H1 (cell line): ENCODE measurements around the gene POLR1C. TPM values are rescaled to one million over a fixed set of nuclear protein-coding genes. Genes with fewer than 3 reads are reported as not detected.
A peak's percentile ranks its signal among the peaks of the same experiment; 100 is the strongest.

Experiments
- CTCF ChIA-PET: fragments of 300-600 bp; sonication (Branson Sonifier 250); formaldehyde crosslinking; loops from one replicate; lab custom pipeline; 2021; ENCODE audit not compliant: partially characterized antibody; lab: Charles Lee
- POLR2A ChIA-PET: fragments of 300-600 bp; sonication (Branson Sonifier 250); formaldehyde crosslinking; loops from one replicate; lab custom pipeline; 2021; ENCODE audit warnings: inconsistent platforms; ENCODE audit not compliant: partially characterized antibody; lab: Charles Lee
- DNase-seq, 2 experiments: peaks; one replicate each; pipeline versions ENCODE4 v3.0.0 to v3.0.0-alpha.2; 2010 to 2022; ENCODE audit warnings: low spot score in 2 of 2, low read depth in 1 of 2, mixed read lengths in 1 of 2
- FAIRE-seq: peaks from 2 replicates; lab custom pipeline; 2011; peaks lifted over from hg19 to GRCh38; lab: Jason Lieb, UNC
- H2AFZ ChIP-seq: 2 replicates; pipeline ENCODE4 v1.8.1; 2012; ENCODE audit warnings: low read length, inconsistent platforms
- H2AK5ac ChIP-seq: 2 replicates; pipeline ENCODE4 v1.6.1; 2013; ENCODE audit warnings: low read depth, low read length
- H2BK120ac ChIP-seq: replicated peaks from 2 replicates; pipeline ENCODE3; 2013; ENCODE audit warnings: low read depth, low read length, inconsistent platforms
- H2BK12ac ChIP-seq: 2 replicates; pipeline ENCODE4 v1.6.1; 2013; ENCODE audit warnings: low read depth, low read length
- H2BK15ac ChIP-seq: 2 replicates; pipeline ENCODE4 v1.6.1; 2013; ENCODE audit warnings: low read length
- H2BK20ac ChIP-seq: 2 replicates; pipeline ENCODE4 v1.6.1; 2013; ENCODE audit warnings: low read length
- H2BK5ac ChIP-seq: 2 replicates; pipeline ENCODE4 v1.6.1; 2013; ENCODE audit warnings: low read depth, low read length
- H3K14ac ChIP-seq: 2 replicates; pipeline ENCODE4 v1.6.1; 2013; ENCODE audit warnings: inconsistent platforms; ENCODE audit not compliant: insufficient read length
- H3K18ac ChIP-seq: 2 replicates; pipeline ENCODE4 v1.6.1; 2013; ENCODE audit warnings: low read length; ENCODE audit errors: extremely low read depth
- H3K23ac ChIP-seq: 2 replicates; pipeline ENCODE4 v1.6.1; 2013; ENCODE audit warnings: inconsistent platforms; ENCODE audit not compliant: insufficient read length
- H3K23me2 ChIP-seq: 2 replicates; pipeline ENCODE4 v1.6.1; 2013; ENCODE audit warnings: low read depth, low read length
- H3K27ac ChIP-seq: 2 replicates; pipeline ENCODE4 v1.6.1; 2011; ENCODE audit warnings: low read depth, low read length, inconsistent platforms
- H3K27me3 ChIP-seq, 4 experiments: replicated peaks in 1 of 4; 1 replicate in 1 of 4; 2 replicates in 3 of 4; pipeline versions ENCODE4 v1.6.1 to v1.8.1; 2011 to 2013; ENCODE audit warnings: low read length in 3 of 4, mild to moderate bottlenecking in 3 of 4, inconsistent platforms in 2 of 4, mixed read lengths in 2 of 4, moderate library complexity in 1 of 4; ENCODE audit not compliant: control insufficient read depth in 3 of 4, insufficient read depth in 3 of 4; ENCODE audit errors: extremely low read depth in 1 of 4
- H3K36me3 ChIP-seq, 4 experiments: 2 replicates each; pipeline versions ENCODE4 v1.6.1 to v1.8.1; 2011 to 2013; ENCODE audit warnings: mild to moderate bottlenecking in 4 of 4, low read length in 3 of 4, moderate library complexity in 2 of 4, control low read depth in 1 of 4, inconsistent platforms in 1 of 4; ENCODE audit not compliant: insufficient read depth in 4 of 4, control insufficient read depth in 2 of 4
- H3K4ac ChIP-seq: replicated peaks from 2 replicates; pipeline ENCODE3; 2013; ENCODE audit warnings: low read length, low read depth, mixed read lengths, inconsistent platforms; ENCODE audit not compliant: insufficient read length
- H3K4me1 ChIP-seq, 4 experiments: replicated peaks in 1 of 4; 1 replicate in 1 of 4; 2 replicates in 3 of 4; pipeline versions ENCODE4 v1.6.1 to v1.8.1; 2011 to 2013; ENCODE audit warnings: low read length in 3 of 4, inconsistent platforms in 2 of 4, mixed read lengths in 1 of 4; ENCODE audit not compliant: insufficient read depth in 4 of 4, control insufficient read depth in 3 of 4
- H3K4me2 ChIP-seq, 2 experiments: 2 replicates each; pipeline versions ENCODE4 v1.6.1 to v1.8.1; 2011 to 2013; ENCODE audit warnings: low read depth in 2 of 2, low read length in 2 of 2, control low read depth in 1 of 2, inconsistent platforms in 1 of 2, mild to moderate bottlenecking in 1 of 2; ENCODE audit not compliant: insufficient read depth in 1 of 2
- H3K4me3 ChIP-seq, 4 experiments: fragments of 200-600, 300-600 bp in 1 of 4; sonication (generic), shearing (Covaris generic), sonication (Bioruptor Twin) in 1 of 4; 2 replicates each; pipeline versions ENCODE4 v1.5.1 to v1.8.1; 2011 to 2016; ENCODE audit warnings: low read length in 4 of 4, low read depth in 3 of 4, control low read depth in 2 of 4, inconsistent platforms in 2 of 4, mild to moderate bottlenecking in 2 of 4, mixed read lengths in 1 of 4, moderate library complexity in 1 of 4; ENCODE audit not compliant: insufficient read depth in 2 of 4; ENCODE audit errors: extremely low read depth in 1 of 4
- H3K56ac ChIP-seq: replicated peaks from 2 replicates; pipeline ENCODE3; 2013; ENCODE audit warnings: low read depth, mild to moderate bottlenecking, mixed read lengths, low read length, inconsistent platforms; ENCODE audit not compliant: insufficient read length
- H3K79me1 ChIP-seq: 2 replicates; pipeline ENCODE4 v1.6.1; 2013; ENCODE audit warnings: low read depth, low read length, control low read depth
- H3K79me2 ChIP-seq, 2 experiments: 2 replicates each; pipeline versions ENCODE4 v1.6.1 to v1.8.1; 2012 to 2013; ENCODE audit warnings: low read length in 2 of 2, mild to moderate bottlenecking in 2 of 2, inconsistent platforms in 1 of 2; ENCODE audit not compliant: insufficient read depth in 2 of 2, control insufficient read depth in 1 of 2
- H3K9ac ChIP-seq, 4 experiments: replicated peaks in 1 of 4; 1 replicate in 1 of 4; 2 replicates in 3 of 4; pipeline versions ENCODE4 v1.6.1 to v1.8.1; 2011 to 2013; ENCODE audit warnings: low read depth in 3 of 4, low read length in 3 of 4, control low read depth in 2 of 4, mild to moderate bottlenecking in 2 of 4, moderate library complexity in 2 of 4, inconsistent platforms in 1 of 4; ENCODE audit errors: extremely low read depth in 1 of 4
- H3K9me3 ChIP-seq, 2 experiments: 2 replicates each; pipeline versions ENCODE4 v1.6.1 to v1.8.1; 2012 to 2013; ENCODE audit warnings: mild to moderate bottlenecking in 2 of 2, moderate library complexity in 2 of 2, control low read depth in 1 of 2, inconsistent platforms in 1 of 2, low read depth in 1 of 2, low read length in 1 of 2, mixed read lengths in 1 of 2; ENCODE audit not compliant: insufficient read depth in 2 of 2
- H4K20me1 ChIP-seq, 2 experiments: replicated peaks in 1 of 2; 2 replicates each; pipeline versions ENCODE3 to v1.8.1; 2011 to 2013; ENCODE audit warnings: inconsistent platforms in 2 of 2, low read length in 2 of 2, mild to moderate bottlenecking in 1 of 2; ENCODE audit not compliant: insufficient read depth in 2 of 2, control insufficient read depth in 1 of 2
- H4K5ac ChIP-seq: 2 replicates; pipeline ENCODE4 v1.6.1; 2013; ENCODE audit warnings: low read length, low read depth, mixed read lengths, inconsistent platforms; ENCODE audit not compliant: insufficient read length
- H4K8ac ChIP-seq: 2 replicates; pipeline ENCODE4 v1.8.0; 2013; ENCODE audit warnings: mild to moderate bottlenecking, moderate library complexity, low read length, inconsistent platforms; ENCODE audit not compliant: insufficient read depth; ENCODE audit errors: extremely low read depth
- H4K91ac ChIP-seq: replicated peaks from 2 replicates; pipeline ENCODE3; 2013; ENCODE audit warnings: low read length, mixed read lengths, inconsistent platforms; ENCODE audit not compliant: insufficient read length
- GTF2F1 ChIP-seq: IDR thresholded peaks from 2 replicates; pipeline ENCODE4 v1.6.1; 2012; ENCODE audit warnings: low read depth, low read length, improper control_type of control experiment, borderline replicate concordance
- SP4 ChIP-seq: IDR thresholded peaks from 2 replicates; pipeline ENCODE4 v1.6.1; 2012; ENCODE audit warnings: low read length, inconsistent platforms
- WGBS, 2 experiments: shearing (Covaris generic) in 1 of 2; methylation state at CpG; one replicate each; pipeline versions ENCODE4 v1.1.6 to v1.1.7; 2013 to 2015; ENCODE audit warnings: low lambda C conversion rate in 2 of 2, mixed read lengths in 2 of 2, inconsistent platforms in 1 of 2, low coverage in 1 of 2, missing lambda C conversion rate in 1 of 2; ENCODE audit not compliant: insufficient replicate concordance in 2 of 2, insufficient coverage in 1 of 2, insufficient read length in 1 of 2; ENCODE audit errors: extremely low coverage in 1 of 2, missing lambda C conversion rate in 1 of 2; 5-methylcytosine and 5-hydroxymethylcytosine counted together
- polyA plus RNA-seq, 7 experiments: library from polyadenylated mRNA; depleted of rRNA in 3 of 7; stranded (reverse) in 5 of 7; unstranded in 2 of 7; fragments of >200 nt in 5 of 7; fragments of 200-250 nt in 2 of 7; gene quantifications; 1 replicate in 5 of 7; 2 replicates in 1 of 7; 4 replicates in 1 of 7; pipeline versions ENCODE4 v1.2.1 to v1.2.3, GENCODE V29; 2011 to 2013; ENCODE audit warnings: missing spikeins in 2 of 7, mixed read lengths in 2 of 7
- total RNA-seq: library from RNA; stranded (reverse); fragmentation: NEBNext Ultra II Directional; extraction: Animal tissue kit (Norgen Biotek cat#: 25700); gene quantifications from 2 replicates; pipeline ENCODE4 v1.2.1, GENCODE V29; 2021

The POLR1C gene
- total and polyA plus RNA-seq, 2 of the 8 experiments (the other 6 are each of a cell fraction or from before 2014, with no cell fraction given): 42.9 to 49.6 TPM

GRCh38 chr6:43494766-43495165 is 22.1 kb upstream of the POLR1C start:
- no peak overlapping the region for H2AFZ ChIP-seq
- H3K9ac ChIP-seq: no peak overlapping the region
- H2AK5ac ChIP-seq: 0 out of 2 replicates have a peak overlapping the region, but pooled peaks have one; percentile 65
- no peak overlapping the region for H3K56ac ChIP-seq
- H3K27me3 ChIP-seq: no peaks in the 10 kb centered on the region
- no peaks in the 10 kb centered on the region for H3K23me2 ChIP-seq
- peaks cover 7 to 19% (median 13%) of the 10 kb centered on the region in 4 experiments for H3K4me1 ChIP-seq
- no peak overlapping the region for H3K14ac ChIP-seq
- no peak overlapping the region for H4K8ac ChIP-seq
- no peak overlapping the region for H3K23ac ChIP-seq
- no peak overlapping the region for H2BK5ac ChIP-seq
- no peak overlapping the region for H3K4me2 ChIP-seq
- no peak overlapping the region for H2BK15ac ChIP-seq
- no peak overlapping the region for H2BK12ac ChIP-seq
- no peak overlapping the region for H2BK20ac ChIP-seq
- ChIA-PET POLR2A (interaction anchor here (0.7 to 5.6 kb wide), 6 partner anchors 9 to 26 kb away, joined by 3 to 27 read pairs (median 4); partner anchors contain the start of genes POLR1C, TJAP1 and YIPF3), CTCF (interaction anchor here (0.6 to 32.9 kb wide), 7 partner anchors 6 to 160 kb away, joined by 3 to 536 read pairs (median 8); partner anchors contain the start of genes DLK2, LRRC73, TJAP1 and ZNF318)
- H3K9me3 ChIP-seq: no peaks in the 10 kb centered on the region
- H4K91ac ChIP-seq: no peak overlapping the region
- H3K79me2 ChIP-seq: peaks cover 4 to 42% of the 10 kb centered on the region in 2 experiments; a peak in 3 of 4 replicates
- no peak for FAIRE-seq
- H3K18ac ChIP-seq: no peak overlapping the region
- H3K79me1 ChIP-seq: peaks cover 23% of the 10 kb centered on the region
- H3K4me3 ChIP-seq: no peak overlapping the region
- no peak overlapping the region for H4K5ac ChIP-seq
- no peak overlapping the region for H3K4ac ChIP-seq
- H4K20me1 ChIP-seq: peaks cover 10 to 30% of the 10 kb centered on the region in 2 experiments
- no peak overlapping the region for H3K27ac ChIP-seq
- DNase-seq: no peak
- H3K36me3 ChIP-seq: peaks cover 11 to 18% (median 13%) of the 10 kb centered on the region in 4 experiments; a peak in 7 of 8 replicates
- WGBS, 2 experiments: 93% methylated on average over 4 of the region's 4 CpGs; no CpG with 5 or more reads in 1 of the 2 experiments
- H2BK120ac ChIP-seq: no peak overlapping the region
- TF ChIP-seq SP4: no peak
- TF ChIP-seq GTF2F1: no peak
